HCT116 (cell line): Measurements from ENCODE around the gene ITGA2B. TPM values are rescaled to one million over a fixed set of nuclear protein-coding genes. Genes with fewer than 3 reads are reported as not detected.

Experiments
- ATAC-seq: fragments of 200-7000 bp; cut with Tn5 transposase; 2 replicates; pipeline ENCODE4 v1.9.1; 2020; ENCODE audit warnings: mild to moderate bottlenecking, moderate library complexity
- BruUV-seq: library from RNA; stranded (reverse); fragments of 400-500 nt; replicated peaks from 2 replicates; lab custom pipeline; 2021; lab: Mats Ljungman, UMichigan
- CTCF ChIA-PET: fragments of 300-600 bp; sonication (Branson Sonifier 250); formaldehyde crosslinking; loops from one replicate; lab custom pipeline; 2021; ENCODE audit warnings: antibody characterized with exemption; lab: Charles Lee
- POLR2A ChIA-PET: fragments of 300-600, 350-600 bp; sonication (Branson Sonifier 250); formaldehyde crosslinking; loops from one replicate; lab custom pipeline; 2021; ENCODE audit warnings: antibody characterized with exemption; lab: Charles Lee
- RAD21 ChIA-PET, 2 experiments: fragments of 300-600 bp; sonication (Branson Sonifier 250); formaldehyde crosslinking; loops; one replicate each; lab custom pipeline; 2023; ENCODE audit warnings: low total read pairs in 2 of 2; ENCODE audit not compliant: uncharacterized antibody in 2 of 2, unreplicated experiment in 2 of 2, low non-redundant PET in 1 of 2; lab: Charles Lee
- DNase-seq: peaks from one replicate; pipeline ENCODE4 v3.0.0-alpha.2; 2010; ENCODE audit warnings: low read depth, low spot score
- H2AFZ ChIP-seq: fragments of 200-600 bp; shearing (Covaris generic), sonication (generic); 2 replicates; pipeline ENCODE4 v1.6.1; 2017; ENCODE audit warnings: low read depth, mixed run types, mixed read lengths, antibody characterized with exemption, low read length; ENCODE audit not compliant: poor library complexity, severe bottlenecking
- H3K27ac ChIP-seq: 2 replicates; pipeline ENCODE4 v1.5.1; 2012; ENCODE audit warnings: low read depth, low read length
- H3K27me3 ChIP-seq: fragments of 200-600 bp; sonication (generic); 2 replicates; pipeline ENCODE4 v1.6.1; 2016; ENCODE audit warnings: mixed run types, low read length, mixed read lengths; ENCODE audit not compliant: insufficient read depth
- H3K36me3 ChIP-seq, 2 experiments: fragments of 200-500 bp in 1 of 2; fragments of 200-600 bp in 1 of 2; sonication (Bioruptor generic) in 1 of 2; sonication (generic) in 1 of 2; 2 replicates each; pipeline versions ENCODE4 v1.5.1 to v1.6.1; 2014 to 2016; ENCODE audit warnings: low read length in 2 of 2, inconsistent platforms in 1 of 2, mixed read lengths in 1 of 2, mixed run types in 1 of 2; ENCODE audit not compliant: insufficient read depth in 2 of 2, control insufficient read depth in 1 of 2
- H3K4me1 ChIP-seq, 2 experiments: fragments of 200-600 bp in 1 of 2; sonication (generic) in 1 of 2; 2 replicates each; pipeline versions ENCODE4 v1.5.1 to v1.6.1; 2012 to 2017; ENCODE audit warnings: low read length in 2 of 2, inconsistent platforms in 1 of 2, mild to moderate bottlenecking in 1 of 2, mixed read lengths in 1 of 2, mixed run types in 1 of 2, moderate library complexity in 1 of 2; ENCODE audit not compliant: insufficient read depth in 2 of 2, control insufficient read depth in 1 of 2
- H3K4me2 ChIP-seq: fragments of 200-600 bp; sonication (generic); 2 replicates; pipeline ENCODE4 v1.6.1; 2017; ENCODE audit warnings: mixed run types, low read length, mixed read lengths
- H3K4me3 ChIP-seq, 2 experiments: fragments of 200-600 bp in 1 of 2; sonication (generic) in 1 of 2; replicated peaks in 1 of 2; 2 replicates each; pipeline ENCODE4 v1.5.1; 2011 to 2016; ENCODE audit warnings: low read length in 2 of 2, control low read depth in 1 of 2, low read depth in 1 of 2, mild to moderate bottlenecking in 1 of 2, mixed read lengths in 1 of 2, mixed run types in 1 of 2
- H3K79me2 ChIP-seq: fragments of 200-600 bp; sonication (generic); 2 replicates; pipeline ENCODE4 v1.6.1; 2017; ENCODE audit warnings: mild to moderate bottlenecking, mixed run types, low read length, moderate library complexity, mixed read lengths; ENCODE audit not compliant: insufficient read depth
- H3K9ac ChIP-seq: fragments of 200-600 bp; sonication (generic); 2 replicates; pipeline ENCODE4 v1.6.1; 2016; ENCODE audit warnings: low read length, mixed read lengths
- H3K9me2 ChIP-seq: fragments of 200-600 bp; sonication (generic), shearing (Covaris generic); 2 replicates; pipeline ENCODE4 v1.6.1; 2017; ENCODE audit warnings: mixed run types, mild to moderate bottlenecking, moderate library complexity; ENCODE audit not compliant: insufficient read depth
- H3K9me3 ChIP-seq, 2 experiments: fragments of 200-500 bp in 1 of 2; fragments of 200-600 bp in 1 of 2; sonication (Bioruptor generic) in 1 of 2; sonication (generic) in 1 of 2; 2 replicates each; pipeline ENCODE4 v1.6.1; 2014 to 2017; ENCODE audit warnings: low read length in 2 of 2, mixed read lengths in 2 of 2, inconsistent platforms in 1 of 2, low read depth in 1 of 2, mild to moderate bottlenecking in 1 of 2, mixed run types in 1 of 2, moderate library complexity in 1 of 2; ENCODE audit not compliant: control insufficient read depth in 1 of 2, insufficient read depth in 1 of 2
- H4K20me1 ChIP-seq: fragments of 200-600 bp; sonication (generic), shearing (Covaris generic); 2 replicates; pipeline ENCODE4 v1.6.1; 2017; ENCODE audit warnings: mixed run types, mild to moderate bottlenecking, moderate library complexity; ENCODE audit not compliant: insufficient read depth
- CBX3 ChIP-seq: IDR thresholded peaks from 2 replicates; pipeline ENCODE4 v1.6.1; 2012; ENCODE audit warnings: low read depth
- EZH2 ChIP-seq: fragments of 200-600 bp; sonication (generic); IDR thresholded peaks from 2 replicates; pipeline ENCODE4 v1.6.1; 2017; ENCODE audit warnings: antibody characterized with exemption, mixed run types
- JUND ChIP-seq: IDR thresholded peaks from 2 replicates; pipeline ENCODE4 v1.6.1; 2012
- POLR2A ChIP-seq: IDR thresholded peaks from 2 replicates; pipeline ENCODE4 v1.7.0; 2011; ENCODE audit warnings: borderline replicate concordance; ENCODE audit not compliant: insufficient read depth, insufficient read length; ENCODE audit errors: extremely low read depth
- POLR2AphosphoS5 ChIP-seq: IDR thresholded peaks from 2 replicates; pipeline ENCODE4 v1.6.1; 2011; ENCODE audit warnings: mild to moderate bottlenecking, low read depth, low read length, moderate library complexity
- SIN3A ChIP-seq: IDR thresholded peaks from 2 replicates; pipeline ENCODE4 v1.6.1; 2012; ENCODE audit warnings: low read depth
- SRF ChIP-seq: IDR thresholded peaks from 2 replicates; pipeline ENCODE4 v1.6.1; 2012; ENCODE audit warnings: low read depth
- TCF7L2 ChIP-seq: IDR thresholded peaks from 2 replicates; pipeline ENCODE4 v1.7.0; 2011; ENCODE audit warnings: borderline replicate concordance, inconsistent platforms; ENCODE audit not compliant: insufficient read depth, insufficient read length; ENCODE audit errors: extremely low read depth
- ZFX ChIP-seq: fragments of 450-650 bp; IDR thresholded peaks from 2 replicates; pipeline ENCODE4 v1.6.1; 2017
- intact Hi-C: fragments of 100-400 bp; cut with micrococcal nuclease; formaldehyde crosslinking; loops from 2 replicates; pipeline ENCODE4 v1.10.0; 2022
- total RNA-seq: library from RNA; stranded (reverse); gene quantifications from one replicate; pipeline ENCODE4 v1.2.1, GENCODE V29; 2021; ENCODE audit not compliant: unreplicated experiment
- TF ChIP-seq, protein P1 (sequence below), 3 experiments: fragments of 200-600 bp in 1 of 3; sonication (generic) in 1 of 3; IDR thresholded peaks in 2 of 3; conservative IDR thresholded peaks in 1 of 3; 2 replicates each; pipeline ENCODE4 v1.5.1; 2012 to 2017; ENCODE audit warnings: low read depth in 2 of 3, low read length in 2 of 3, antibody characterized with exemption in 1 of 3, borderline replicate concordance in 1 of 3, control low read depth in 1 of 3, mild to moderate bottlenecking in 1 of 3, mixed read lengths in 1 of 3, mixed run types in 1 of 3, moderate library complexity in 1 of 3; ENCODE audit not compliant: insufficient read depth in 1 of 3

ITGA2B gene
- total RNA-seq, 1 experiment from 2014 or later = 7.6 TPM

DNA sequence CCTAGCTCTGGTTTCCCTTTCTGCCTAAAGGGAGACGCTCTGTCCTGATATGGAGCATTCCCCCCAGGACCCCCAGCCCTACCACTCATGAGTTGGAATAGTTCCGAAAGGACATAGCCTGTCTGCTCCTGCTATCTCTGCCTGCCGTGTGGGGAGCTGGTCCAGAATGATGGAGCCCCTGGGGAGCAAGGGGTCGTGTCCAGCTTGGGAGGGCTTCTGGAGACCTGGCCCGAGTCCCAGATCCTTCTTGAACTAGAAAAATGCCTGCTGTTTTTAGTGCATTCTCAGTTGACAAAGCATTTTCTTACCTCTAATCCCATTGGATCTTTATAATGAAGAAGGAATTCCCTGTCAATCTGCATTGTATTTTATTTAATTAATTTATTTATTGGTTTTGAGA is 53.5 kb downstream of the ITGA2B start:
- Histone ChIP-seq H3K9ac (no peak overlapping the region), H3K27me3 (no peaks in the 10 kb centered on the region), H3K79me2 (no peaks in the 10 kb centered on the region), H3K27ac (no peak overlapping the region), H3K4me1 (peaks cover 1 to 14% of the 10 kb centered on the region in 2 experiments; a peak in 3 of 4 replicates), H3K36me3 (no peaks in the 10 kb centered on the region), H3K4me3 (no peak overlapping the region), H4K20me1 (no peaks in the 10 kb centered on the region), H3K4me2 (no peak overlapping the region), H3K9me3 (no peaks in the 10 kb centered on the region), H2AFZ (no peak overlapping the region), H3K9me2 (no peaks in the 10 kb centered on the region)
- ChIA-PET RAD21 (no interaction called here), CTCF (interaction anchor here (1.1 kb wide), 1 partner anchor 27 kb away, joined by 3 read pairs; the partner anchor contains the start of gene FAM171A2), POLR2A (no interaction called here)
- BruUV-seq = no TSS peak
- DNase-seq (no peak), ATAC-seq (no peak)
- intact Hi-C loops = no loop called here
- TF ChIP-seq EZH2 (no peak), SIN3A (no peak), SRF (no peak), ZFX (no peak), TCF7L2 (no peak), POLR2A (no peak), JUND (no peak), POLR2AphosphoS5 (no peak), CBX3 (no peak)
- TF ChIP-seq, protein P1, sequence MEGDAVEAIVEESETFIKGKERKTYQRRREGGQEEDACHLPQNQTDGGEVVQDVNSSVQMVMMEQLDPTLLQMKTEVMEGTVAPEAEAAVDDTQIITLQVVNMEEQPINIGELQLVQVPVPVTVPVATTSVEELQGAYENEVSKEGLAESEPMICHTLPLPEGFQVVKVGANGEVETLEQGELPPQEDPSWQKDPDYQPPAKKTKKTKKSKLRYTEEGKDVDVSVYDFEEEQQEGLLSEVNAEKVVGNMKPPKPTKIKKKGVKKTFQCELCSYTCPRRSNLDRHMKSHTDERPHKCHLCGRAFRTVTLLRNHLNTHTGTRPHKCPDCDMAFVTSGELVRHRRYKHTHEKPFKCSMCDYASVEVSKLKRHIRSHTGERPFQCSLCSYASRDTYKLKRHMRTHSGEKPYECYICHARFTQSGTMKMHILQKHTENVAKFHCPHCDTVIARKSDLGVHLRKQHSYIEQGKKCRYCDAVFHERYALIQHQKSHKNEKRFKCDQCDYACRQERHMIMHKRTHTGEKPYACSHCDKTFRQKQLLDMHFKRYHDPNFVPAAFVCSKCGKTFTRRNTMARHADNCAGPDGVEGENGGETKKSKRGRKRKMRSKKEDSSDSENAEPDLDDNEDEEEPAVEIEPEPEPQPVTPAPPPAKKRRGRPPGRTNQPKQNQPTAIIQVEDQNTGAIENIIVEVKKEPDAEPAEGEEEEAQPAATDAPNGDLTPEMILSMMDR (IDR thresholded peaks at IDR 0.05 in 2 of 3, conservative IDR thresholded peaks at IDR 0.05 in 1 of 3; ENCODE audit: borderline replicate concordance in 1 of 3, insufficient read depth in 1 of 3, low read depth in 2 of 3, low read length in 2 of 3) = no peak
